Measurements from ENCODE around the gene MIB1. TPM values are rescaled to one million over a fixed set of nuclear protein-coding genes. Genes with fewer than 3 reads are reported as not detected.

The MIB1 gene
- total RNA-seq, 3 donors from 2014 or later (not counting 1 experiment from before 2014, with no cell fraction given): 27.5 to 38.4 (median 35.6) TPM

DNA sequence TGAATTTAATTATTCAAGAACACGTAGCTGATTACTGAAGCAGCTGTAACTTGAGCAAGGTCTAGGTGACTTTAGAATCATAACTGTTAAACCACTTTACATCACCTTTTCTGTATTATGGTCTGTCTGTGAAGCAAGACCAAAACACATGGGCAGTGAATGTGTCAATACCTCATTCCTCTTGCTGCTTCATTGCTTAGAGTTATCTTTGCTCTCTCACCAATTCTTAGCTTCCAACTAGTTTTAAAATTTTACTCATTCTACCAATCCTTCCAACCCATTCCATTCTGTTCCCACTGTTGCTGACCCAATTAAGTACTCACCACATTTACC lies 80.2 kb downstream of the MIB1 start:
- TF ChIP-seq, protein P1, sequence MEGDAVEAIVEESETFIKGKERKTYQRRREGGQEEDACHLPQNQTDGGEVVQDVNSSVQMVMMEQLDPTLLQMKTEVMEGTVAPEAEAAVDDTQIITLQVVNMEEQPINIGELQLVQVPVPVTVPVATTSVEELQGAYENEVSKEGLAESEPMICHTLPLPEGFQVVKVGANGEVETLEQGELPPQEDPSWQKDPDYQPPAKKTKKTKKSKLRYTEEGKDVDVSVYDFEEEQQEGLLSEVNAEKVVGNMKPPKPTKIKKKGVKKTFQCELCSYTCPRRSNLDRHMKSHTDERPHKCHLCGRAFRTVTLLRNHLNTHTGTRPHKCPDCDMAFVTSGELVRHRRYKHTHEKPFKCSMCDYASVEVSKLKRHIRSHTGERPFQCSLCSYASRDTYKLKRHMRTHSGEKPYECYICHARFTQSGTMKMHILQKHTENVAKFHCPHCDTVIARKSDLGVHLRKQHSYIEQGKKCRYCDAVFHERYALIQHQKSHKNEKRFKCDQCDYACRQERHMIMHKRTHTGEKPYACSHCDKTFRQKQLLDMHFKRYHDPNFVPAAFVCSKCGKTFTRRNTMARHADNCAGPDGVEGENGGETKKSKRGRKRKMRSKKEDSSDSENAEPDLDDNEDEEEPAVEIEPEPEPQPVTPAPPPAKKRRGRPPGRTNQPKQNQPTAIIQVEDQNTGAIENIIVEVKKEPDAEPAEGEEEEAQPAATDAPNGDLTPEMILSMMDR (IDR thresholded peaks at IDR 0.05): no peak
- no peaks in the 10 kb centered on the region for H3K36me3 Mint-ChIP-seq
- H3K4me3 Mint-ChIP-seq: no peak overlapping the region
- DNase-seq (no peak), ATAC-seq (no peak)
- H3K4me1 ChIP-seq (ENCODE audit: control insufficient read depth, insufficient read depth, low read length): no peaks in the 10 kb centered on the region
- no peak overlapping the region for H3K4me3 ChIP-seq (ENCODE audit: low read length)
- 100% methylated on average over 1 of the region's 1 CpG for WGBS (ENCODE audit: insufficient coverage)
- peaks cover 0 to 4% of the 10 kb centered on the region in 2 donors for H3K4me1 Mint-ChIP-seq
- no peak overlapping the region for H3K27ac Mint-ChIP-seq
- peaks cover 16% of the 10 kb centered on the region for H3K36me3 ChIP-seq (ENCODE audit: control insufficient read depth, insufficient read depth, low read length)
- H3K27ac ChIP-seq (ENCODE audit: low read length): no peak overlapping the region
- no peaks in the 10 kb centered on the region for H3K9me3 Mint-ChIP-seq
- no peaks in the 10 kb centered on the region for H3K9me3 ChIP-seq (ENCODE audit: control insufficient read depth, insufficient read depth, low read length)
- H3K27me3 Mint-ChIP-seq (ENCODE audit: low read depth in 2 of 2): no peaks in the 10 kb centered on the region
- intact Hi-C loops (cut with micrococcal nuclease): no loop called here
- no peaks in the 10 kb centered on the region for H3K27me3 ChIP-seq (ENCODE audit: control insufficient read depth, insufficient read depth, low read length)

DNA sequence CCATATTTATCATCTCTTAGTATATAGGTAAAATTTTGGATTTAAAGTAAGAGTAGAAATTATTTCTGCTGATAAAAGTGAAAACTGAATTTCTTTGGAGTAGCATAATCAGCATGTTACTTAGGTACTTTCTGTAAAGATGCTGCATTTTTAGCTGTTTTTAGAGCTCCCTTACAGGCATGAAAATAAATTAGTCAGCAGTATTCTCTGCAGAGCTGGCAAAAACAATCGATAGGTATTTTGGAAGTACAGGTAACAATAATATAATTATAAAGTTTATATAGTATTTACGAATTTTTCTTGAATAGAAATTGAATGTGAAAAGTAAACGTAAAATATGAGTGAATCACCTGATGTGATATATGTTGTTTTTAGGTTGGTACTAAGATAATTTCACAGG lies 83.3 kb downstream of the MIB1 start:
- Histone ChIP-seq H3K36me3 (ENCODE audit: control insufficient read depth, insufficient read depth, low read length) (peaks cover 5% of the 10 kb centered on the region), H3K4me3 (ENCODE audit: low read length) (no peak overlapping the region), H3K4me1 (ENCODE audit: control insufficient read depth, insufficient read depth, low read length) (no peaks in the 10 kb centered on the region), H3K27me3 (ENCODE audit: control insufficient read depth, insufficient read depth, low read length) (no peaks in the 10 kb centered on the region), H3K9me3 (ENCODE audit: control insufficient read depth, insufficient read depth, low read length) (no peaks in the 10 kb centered on the region), H3K27ac (ENCODE audit: low read length) (no peak overlapping the region)
- Mint-ChIP-seq H3K9me3 (no peaks in the 10 kb centered on the region), H3K27ac (no peak overlapping the region), H3K36me3 (no peaks in the 10 kb centered on the region), H3K4me3 (no peak overlapping the region), H3K4me1 (peaks cover 0 to 4% of the 10 kb centered on the region in 2 donors), H3K27me3 (ENCODE audit: low read depth in 2 of 2) (no peaks in the 10 kb centered on the region)
- ATAC-seq: no peak
- intact Hi-C loops (cut with micrococcal nuclease): no loop called here
- DNase-seq: no peak
- TF ChIP-seq, protein P1 (IDR thresholded peaks at IDR 0.05): no peak
- WGBS (ENCODE audit: insufficient coverage): no CpG with 5 or more reads among the region's 3 CpGs

DNA sequence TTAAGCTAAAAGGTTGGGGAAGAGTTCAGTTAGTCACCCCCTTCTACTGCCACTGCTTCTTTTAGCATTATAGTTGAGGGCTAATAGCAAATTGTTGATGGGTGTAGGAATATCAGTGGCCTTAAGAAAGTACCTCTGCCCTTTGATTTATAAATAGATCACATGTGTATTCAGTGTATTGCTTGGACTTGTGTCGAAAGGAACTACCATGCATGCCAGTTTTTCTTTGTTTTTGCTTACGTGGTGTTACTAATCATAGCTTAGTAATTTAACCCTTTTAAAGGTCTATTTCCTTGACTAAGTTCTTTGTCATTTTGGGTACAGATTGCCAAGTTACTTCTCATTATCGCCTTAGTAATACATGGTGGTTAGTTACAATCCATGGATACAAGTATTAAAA lies 85.6 kb downstream of the MIB1 start:
- TF ChIP-seq, protein P1 (IDR thresholded peaks at IDR 0.05): no peak
- ATAC-seq (no peak), DNase-seq (no peak)
- no peak overlapping the region for H3K27ac ChIP-seq (ENCODE audit: low read length)
- H3K27ac Mint-ChIP-seq: no peak overlapping the region
- H3K36me3 Mint-ChIP-seq: no peaks in the 10 kb centered on the region
- no peak overlapping the region for H3K4me3 ChIP-seq (ENCODE audit: low read length)
- peaks cover 0 to 3% of the 10 kb centered on the region in 2 donors for H3K4me1 Mint-ChIP-seq
- no peak overlapping the region for H3K4me3 Mint-ChIP-seq
- H3K36me3 ChIP-seq (ENCODE audit: control insufficient read depth, insufficient read depth, low read length): peaks cover 3% of the 10 kb centered on the region
- WGBS (ENCODE audit: insufficient coverage): 88% methylated on average over 2 of the region's 3 CpGs
- no peaks in the 10 kb centered on the region for H3K9me3 ChIP-seq (ENCODE audit: control insufficient read depth, insufficient read depth, low read length)
- intact Hi-C loops (cut with micrococcal nuclease): no loop called here
- no peaks in the 10 kb centered on the region for H3K9me3 Mint-ChIP-seq
- no peaks in the 10 kb centered on the region for H3K27me3 Mint-ChIP-seq (ENCODE audit: low read depth in 2 of 2)
- H3K27me3 ChIP-seq (ENCODE audit: control insufficient read depth, insufficient read depth, low read length): no peaks in the 10 kb centered on the region
- H3K4me1 ChIP-seq (ENCODE audit: control insufficient read depth, insufficient read depth, low read length): no peaks in the 10 kb centered on the region

DNA sequence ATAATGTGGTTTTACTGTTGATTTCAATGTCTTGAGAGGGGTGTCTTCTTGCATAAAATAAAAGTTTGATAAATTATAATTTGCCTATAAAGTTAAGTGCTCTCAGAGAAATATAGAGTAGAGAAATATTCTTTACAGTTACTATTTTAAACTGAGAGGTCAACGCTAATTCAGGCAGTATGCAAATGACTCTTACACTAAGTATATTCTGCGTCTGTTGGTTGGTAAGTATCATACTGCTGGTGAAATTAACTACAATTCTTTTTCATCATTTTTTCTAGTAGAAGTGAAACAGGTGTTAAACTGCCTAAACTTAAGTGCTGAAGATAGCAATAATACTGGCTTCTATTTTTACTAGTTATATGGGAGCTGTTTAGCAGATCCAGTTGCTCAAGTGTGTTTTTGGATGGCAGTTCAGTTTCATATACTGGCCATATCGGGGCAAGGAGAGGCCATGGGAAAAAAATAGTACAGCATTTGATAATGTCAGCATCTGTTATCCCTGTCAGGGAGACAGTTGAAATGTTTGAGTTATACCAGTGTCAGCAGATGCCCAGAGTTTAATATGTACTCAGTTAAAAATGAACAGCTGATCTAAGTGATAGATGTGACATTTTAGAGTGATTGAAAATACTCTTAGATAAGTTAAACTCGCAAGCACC lies 86.2 kb downstream of the MIB1 start:
- H3K36me3 ChIP-seq (ENCODE audit: control insufficient read depth, insufficient read depth, low read length): peaks cover 3% of the 10 kb centered on the region
- H3K4me3 ChIP-seq (ENCODE audit: low read length): no peak overlapping the region
- WGBS (ENCODE audit: insufficient coverage): 94% methylated on average over 1 of the region's 4 CpGs
- no peaks in the 10 kb centered on the region for H3K9me3 ChIP-seq (ENCODE audit: control insufficient read depth, insufficient read depth, low read length)
- no peaks in the 10 kb centered on the region for H3K27me3 ChIP-seq (ENCODE audit: control insufficient read depth, insufficient read depth, low read length)
- intact Hi-C loops (cut with micrococcal nuclease): no loop called here
- Mint-ChIP-seq H3K4me1 (no peaks in the 10 kb centered on the region), H3K36me3 (no peaks in the 10 kb centered on the region), H3K27me3 (ENCODE audit: low read depth in 2 of 2) (no peaks in the 10 kb centered on the region), H3K27ac (no peak overlapping the region), H3K4me3 (no peak overlapping the region), H3K9me3 (no peaks in the 10 kb centered on the region)
- H3K27ac ChIP-seq (ENCODE audit: low read length): no peak overlapping the region
- H3K4me1 ChIP-seq (ENCODE audit: control insufficient read depth, insufficient read depth, low read length): no peaks in the 10 kb centered on the region
- no peak for DNase-seq
- TF ChIP-seq, protein P1 (IDR thresholded peaks at IDR 0.05): no peak
- ATAC-seq: no peak

All from natural killer cell (primary cell).